Measurements from ENCODE around the gene CDH13.

CDH13 gene

GRCh38 chr16:83835586-83836566 is 1209.1 kb downstream of the CDH13 start:
- DNase-seq, result no peak

GRCh38 chr16:83837566-83837965 is 1210.8 kb downstream of the CDH13 start:
- no peak for DNase-seq

GRCh38 chr16:83838151-83838550 is 1211.4 kb downstream of the CDH13 start:
- DNase-seq, result no peak

DNA sequence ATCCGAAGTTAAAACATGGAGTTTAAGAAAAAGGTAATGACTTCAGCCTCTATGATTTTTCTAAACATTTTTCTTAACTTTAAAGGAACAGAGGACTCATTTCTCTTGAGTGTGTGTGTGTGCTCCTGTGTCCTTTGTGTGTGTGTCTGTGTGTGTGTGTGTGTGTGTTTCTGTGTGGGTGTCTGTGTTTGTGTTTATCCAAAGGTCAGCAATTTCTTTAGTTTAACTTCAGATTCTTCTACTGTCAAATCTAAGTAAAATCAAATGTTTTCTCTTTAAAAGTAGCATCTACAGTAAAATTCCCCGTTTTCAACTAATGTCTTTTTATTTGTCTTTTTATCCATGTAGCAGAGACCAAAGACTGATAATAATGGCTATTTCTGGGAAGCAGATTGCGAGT is 1212.8 kb downstream of the CDH13 start:
- no peak for DNase-seq

DNA sequence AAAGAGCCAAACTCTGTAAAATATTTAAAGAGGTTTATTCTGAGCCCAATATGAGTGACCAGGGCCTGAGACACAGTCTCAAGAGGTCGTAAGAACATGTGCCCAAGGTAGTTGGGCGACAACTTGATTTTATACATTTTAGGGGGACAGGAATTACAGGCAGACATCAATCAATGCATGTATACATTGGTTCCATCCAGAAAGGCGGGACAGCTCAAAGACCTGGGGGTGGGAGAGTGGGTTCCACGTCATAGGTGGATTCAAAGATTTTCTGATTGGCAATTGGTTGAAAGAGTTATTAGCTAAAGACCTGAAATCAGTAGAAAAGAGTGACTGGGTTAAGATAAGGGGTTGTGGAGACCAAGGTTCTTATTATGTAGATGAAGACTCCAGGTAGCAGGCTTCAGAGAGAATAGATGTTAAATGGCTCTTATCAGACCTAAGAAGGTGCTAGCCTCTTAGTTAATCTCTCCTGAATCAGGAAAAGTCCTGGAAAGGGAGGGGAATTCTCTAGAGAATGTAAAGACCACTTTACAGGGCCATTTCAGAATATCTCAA is 1213.4 kb downstream of the CDH13 start:
- no peak for DNase-seq

DNA sequence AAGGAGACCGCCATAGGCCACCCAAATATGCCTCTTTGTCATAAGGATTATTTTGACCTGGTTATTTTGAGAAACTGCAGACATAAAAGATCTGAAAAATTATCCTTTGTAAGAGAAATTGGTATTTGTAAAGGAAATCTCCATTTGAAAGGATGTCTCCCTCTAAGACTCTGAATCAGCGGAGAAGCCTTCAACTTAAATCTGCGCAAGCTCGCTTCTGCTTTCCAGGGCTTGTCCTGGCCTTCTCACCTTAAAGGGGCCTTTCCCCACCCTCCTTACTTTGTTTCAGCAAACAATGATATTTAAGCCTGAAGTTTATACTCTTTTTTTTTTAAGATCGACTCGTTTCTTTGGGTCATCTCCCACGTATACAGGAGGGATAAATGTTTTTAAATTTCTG is 1215.5 kb downstream of the CDH13 start:
- DNase-seq, result no peak

DNA sequence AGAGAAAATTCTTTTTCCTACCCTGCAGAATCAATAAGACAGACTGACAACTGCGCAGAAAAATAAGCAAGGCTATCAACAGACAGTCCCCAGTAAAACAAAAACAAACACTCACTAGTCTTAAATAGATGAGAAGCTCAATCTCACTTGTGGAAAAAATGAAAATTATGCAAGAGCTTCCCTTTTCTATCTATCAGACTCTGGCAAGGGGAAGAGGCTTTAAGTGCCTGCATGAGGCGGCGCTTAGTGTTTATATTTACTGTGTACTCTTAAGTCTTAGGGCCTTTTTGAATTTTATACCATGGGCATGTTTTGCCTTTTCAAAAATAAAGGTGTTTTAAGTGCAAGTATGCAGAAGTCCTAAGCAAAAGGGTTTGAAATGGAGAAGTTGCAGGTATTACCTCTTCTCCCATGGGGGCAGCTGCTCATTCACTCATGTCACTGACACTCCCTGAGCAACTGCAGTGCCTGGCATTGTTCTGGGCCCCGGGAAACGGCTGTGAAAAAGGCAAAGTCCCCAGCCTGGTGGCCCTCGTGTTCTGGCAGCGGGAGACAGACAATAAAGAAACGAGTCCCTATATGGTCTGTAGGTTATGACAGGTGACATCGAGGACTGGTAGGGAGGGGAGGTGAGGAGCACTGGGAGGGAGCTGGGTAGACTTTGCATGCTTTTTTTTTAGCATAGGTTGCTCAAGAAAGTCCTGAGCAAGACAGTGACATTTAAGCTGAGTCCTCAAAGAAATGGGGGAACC is 1216.2 kb downstream of the CDH13 start:
- no peak for DNase-seq

DNA sequence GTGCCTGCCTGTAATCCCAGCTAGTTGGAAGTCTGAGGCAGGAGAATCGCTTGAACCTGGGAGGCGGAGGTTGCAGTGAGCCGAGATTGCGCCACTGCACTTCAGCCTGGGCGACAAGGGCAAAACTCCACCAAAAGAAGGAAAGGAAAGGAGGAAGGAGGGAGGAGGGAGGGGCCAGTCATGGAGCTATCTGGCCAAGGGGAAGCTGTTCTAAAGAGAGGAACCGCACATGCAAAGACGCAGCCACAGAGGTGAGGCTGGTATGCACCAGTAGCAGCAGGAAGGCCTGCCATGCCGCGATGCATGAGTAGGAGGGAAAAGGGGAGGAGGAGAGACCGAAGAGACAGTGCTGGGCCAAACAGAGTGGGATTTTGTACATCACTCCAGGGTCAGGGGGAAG is 1216.9 kb downstream of the CDH13 start:
- DNase-seq, result no peak

DNA sequence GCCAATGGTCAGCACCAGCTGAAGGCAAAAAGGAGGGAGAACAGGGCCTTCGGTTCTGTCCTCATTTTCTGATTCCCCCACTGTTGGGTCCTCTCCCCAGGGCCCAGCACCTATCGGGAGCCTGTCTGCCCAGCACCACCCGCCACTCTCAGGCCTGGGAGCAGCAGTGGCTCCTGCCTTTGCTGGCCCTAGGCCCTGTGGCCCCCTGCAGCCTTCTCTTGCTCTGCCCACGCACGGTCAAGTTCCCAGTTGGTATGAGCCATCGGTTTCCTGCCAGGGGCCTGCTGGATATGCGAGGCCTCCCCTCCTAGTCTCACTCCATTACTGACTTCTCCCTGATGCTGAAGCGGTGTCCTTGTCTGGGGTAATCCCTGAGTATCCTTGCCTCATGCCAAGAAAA is 1218.5 kb downstream of the CDH13 start:
- DNase-seq, result no peak

GRCh38 chr16:83847371-83848225 is 1220.8 kb downstream of the CDH13 start:
- DNase-seq, result no peak

DNA sequence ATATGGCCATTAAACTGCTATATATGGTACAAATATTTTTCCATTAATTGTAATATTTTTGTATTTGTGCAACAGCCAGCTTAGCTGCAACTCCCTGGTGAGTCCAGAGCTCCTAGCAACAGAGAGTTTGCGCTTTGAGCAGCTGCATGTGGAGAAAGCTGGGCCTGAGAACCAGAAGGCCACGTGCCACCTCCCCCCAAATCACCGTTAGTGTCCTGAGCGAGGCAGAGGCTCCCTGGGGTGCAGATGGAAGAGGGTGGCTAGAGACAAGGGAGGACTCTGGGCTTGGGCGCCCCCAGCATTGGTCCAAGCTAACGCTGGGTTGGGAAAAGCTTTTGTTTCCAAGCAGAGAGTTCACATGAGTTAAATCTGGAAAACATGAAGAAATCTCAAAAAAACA is 1222.7 kb downstream of the CDH13 start:
- no peak for DNase-seq

All from central memory CD4-positive, alpha-beta T cell (primary cell).